Hepatic stellate cell (primary cell): ENCODE measurements around the gene STARD13.

Source experiments
- DNase-seq: peaks from one replicate; pipeline ENCODE4 v3.0.0; 2011; ENCODE audit warnings: low spot score

The STARD13 gene

DNA sequence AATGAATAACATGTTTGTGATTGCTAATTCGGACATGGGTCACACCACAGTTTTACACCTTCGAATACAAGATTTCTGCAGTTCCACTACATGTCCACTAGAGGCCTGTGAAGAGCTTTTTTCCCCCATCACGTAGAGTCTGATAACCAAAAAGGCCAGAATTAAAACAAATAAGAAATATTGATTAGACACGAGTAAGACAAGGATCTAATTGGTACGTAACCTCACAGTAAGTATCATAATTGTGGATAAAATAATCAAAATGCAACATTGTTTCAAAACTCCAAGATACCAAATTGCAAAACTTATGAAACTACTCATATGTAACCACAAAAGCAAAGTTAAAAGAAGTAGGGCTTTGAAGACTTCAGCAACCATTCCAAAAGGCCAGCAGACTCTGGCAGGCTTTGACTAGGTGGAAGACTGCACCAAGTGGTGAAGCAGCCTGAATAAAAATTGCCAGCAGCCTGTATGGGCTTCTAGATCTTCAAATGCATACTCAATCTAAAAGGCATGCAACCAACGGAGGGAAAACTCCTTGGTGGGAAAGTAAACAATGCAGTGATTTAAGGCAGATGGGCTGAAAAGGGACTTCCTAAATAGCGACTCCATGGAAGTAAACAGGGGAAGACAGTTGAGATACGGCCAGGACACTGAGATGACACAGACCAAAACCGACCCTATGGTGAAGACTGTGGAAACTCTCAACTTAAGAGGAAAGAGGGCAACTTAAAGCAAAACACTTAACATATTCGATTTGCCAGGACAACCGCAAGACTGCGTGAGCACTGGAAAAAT lies 56.7 kb downstream of the STARD13 start:
- DNase-seq = peak; percentile 29

DNA sequence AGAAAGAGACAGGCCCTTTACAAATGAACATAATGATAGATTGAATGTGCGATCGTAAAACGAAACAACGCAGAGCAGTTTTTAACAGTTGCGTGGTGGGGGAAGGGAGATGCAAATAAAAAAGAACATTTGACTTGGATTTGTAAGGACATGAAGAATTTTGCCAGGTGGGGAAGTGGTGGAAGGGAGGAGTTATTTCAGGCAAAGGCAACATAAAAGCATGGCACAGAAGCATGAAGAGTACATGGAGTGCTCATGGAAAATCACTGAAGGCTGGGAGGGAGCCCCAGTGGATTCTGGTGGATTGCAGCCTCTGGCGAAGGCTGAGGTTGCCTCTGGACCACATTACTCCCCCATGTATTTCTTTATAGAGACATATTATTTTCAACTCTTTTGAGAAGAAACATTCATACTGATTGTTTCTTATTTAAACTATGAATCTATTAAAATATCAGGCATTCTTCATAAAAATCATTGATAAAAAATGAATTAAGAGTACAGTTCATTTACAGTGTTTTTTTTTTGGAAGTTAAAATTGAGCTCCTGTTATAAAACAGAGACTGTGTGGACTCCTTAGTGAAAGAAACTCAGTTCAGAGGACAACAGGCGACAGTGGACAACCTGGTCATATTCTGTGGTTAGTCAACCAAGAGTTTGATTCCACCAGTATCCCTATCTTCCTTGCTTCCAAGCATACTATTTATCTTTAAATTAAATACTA lies 57.5 kb downstream of the STARD13 start:
- no peak for DNase-seq

DNA sequence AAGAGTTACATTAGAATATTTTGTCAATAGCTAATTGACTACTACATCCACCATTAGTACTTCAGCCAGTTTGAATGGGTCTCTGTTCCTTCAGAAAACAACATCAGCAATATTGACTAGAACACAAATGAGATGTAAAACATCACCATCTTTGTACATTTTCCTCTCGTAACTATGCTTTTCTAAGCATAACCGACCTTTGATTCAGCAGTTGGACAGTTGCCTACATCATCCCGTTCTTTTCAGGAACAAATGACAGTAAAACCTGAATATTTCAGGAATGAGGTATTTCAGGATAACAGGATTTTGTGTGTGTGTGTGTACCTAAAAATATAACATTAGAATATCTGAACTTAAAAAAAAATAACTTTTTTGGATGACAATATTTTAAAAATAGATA lies 60.9 kb downstream of the STARD13 start:
- no peak for DNase-seq

DNA sequence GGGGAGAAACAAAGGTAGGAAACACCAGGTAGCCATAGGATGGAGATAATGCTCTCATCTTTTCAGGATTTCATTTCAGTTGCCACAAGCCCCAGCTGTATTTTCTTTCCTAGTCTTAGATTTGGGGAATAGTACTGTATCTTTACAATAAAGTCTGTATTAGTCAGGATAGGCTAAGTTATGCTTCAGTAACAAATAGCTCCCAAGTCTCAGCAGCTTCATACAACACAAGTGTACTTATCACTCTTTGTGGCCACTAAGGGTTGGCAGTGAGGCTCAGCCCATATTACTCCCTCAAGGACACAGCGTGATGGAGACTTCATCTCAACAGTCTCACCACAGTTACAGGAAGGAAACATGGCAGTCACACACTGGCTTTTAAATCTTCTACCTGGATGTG lies 61.4 kb downstream of the STARD13 start:
- no peak for DNase-seq

DNA sequence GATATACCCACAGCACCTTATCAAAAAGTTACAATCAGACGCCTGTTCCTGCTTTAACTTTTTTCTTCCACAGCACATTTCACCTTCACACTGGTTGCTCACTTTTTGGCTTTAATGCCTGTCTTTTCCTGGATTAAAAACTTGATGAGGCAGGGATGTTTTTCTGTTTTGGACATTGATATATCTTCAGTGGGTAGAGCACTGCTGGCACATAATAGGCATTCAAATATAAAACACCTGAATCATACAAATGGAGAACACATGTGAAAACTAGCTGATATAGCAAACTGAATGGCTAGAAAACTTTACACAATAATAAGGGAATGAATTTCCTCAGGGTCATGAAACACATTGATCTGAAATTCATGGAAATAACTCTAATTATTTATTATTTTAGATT lies 65.6 kb downstream of the STARD13 start:
- DNase-seq = no peak

DNA sequence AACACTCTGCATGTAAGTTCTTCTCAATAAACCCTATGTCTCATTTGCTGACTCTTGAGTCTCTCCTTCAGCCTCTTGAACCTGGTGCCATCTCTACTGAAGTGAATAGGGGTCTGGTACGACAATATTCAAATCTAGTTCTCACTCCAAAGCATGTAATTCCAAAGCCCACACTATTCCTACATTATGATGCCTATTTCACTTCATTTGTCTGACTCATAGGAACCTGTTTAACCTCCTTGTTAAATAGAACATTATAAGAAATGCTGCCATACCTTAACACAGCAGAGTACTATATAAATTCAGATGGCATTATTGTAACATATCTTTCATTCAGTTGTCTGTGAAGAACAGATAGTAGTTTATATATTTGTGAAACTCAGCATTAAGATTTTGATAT lies 67.1 kb downstream of the STARD13 start:
- DNase-seq = no peak

DNA sequence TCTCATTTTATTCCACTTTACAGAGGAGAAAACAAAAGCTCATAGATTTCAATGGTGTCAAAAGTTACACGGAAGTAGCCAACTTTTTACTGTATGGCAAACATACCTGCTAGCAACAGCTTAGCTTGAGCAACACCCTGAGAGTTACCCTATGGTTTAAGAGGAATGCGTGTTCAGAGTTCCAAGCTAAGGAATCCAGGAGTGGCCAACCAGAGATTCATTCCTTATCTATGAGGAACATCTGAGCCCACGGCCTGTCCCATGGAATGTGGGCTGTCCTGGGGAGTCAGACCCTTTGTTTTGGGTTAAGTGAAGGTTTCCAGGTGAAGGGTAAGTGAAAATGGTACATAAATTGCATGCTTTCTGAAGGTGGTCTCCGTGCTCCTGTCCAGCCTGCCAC lies 67.5 kb downstream of the STARD13 start:
- DNase-seq = no peak

DNA sequence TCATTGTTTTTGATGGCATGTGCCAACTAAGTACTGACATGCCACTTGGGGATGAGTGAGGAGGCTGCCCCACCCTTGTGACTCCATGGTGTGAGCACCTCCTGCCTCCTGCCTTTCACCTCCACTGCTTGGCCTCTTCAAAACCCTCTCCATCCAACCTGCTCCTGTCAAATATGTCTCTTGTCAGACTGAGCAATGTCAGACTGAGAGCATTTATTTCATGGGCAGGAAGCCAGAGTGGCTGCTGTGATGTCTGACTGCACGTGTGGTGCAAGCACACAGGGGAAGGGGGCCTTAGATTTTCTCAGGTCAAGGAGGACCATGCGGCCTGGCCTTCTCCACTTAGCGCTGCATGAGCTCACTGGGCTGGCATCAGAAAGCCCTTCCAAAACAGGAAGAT lies 68.3 kb downstream of the STARD13 start:
- DNase-seq = no peak

DNA sequence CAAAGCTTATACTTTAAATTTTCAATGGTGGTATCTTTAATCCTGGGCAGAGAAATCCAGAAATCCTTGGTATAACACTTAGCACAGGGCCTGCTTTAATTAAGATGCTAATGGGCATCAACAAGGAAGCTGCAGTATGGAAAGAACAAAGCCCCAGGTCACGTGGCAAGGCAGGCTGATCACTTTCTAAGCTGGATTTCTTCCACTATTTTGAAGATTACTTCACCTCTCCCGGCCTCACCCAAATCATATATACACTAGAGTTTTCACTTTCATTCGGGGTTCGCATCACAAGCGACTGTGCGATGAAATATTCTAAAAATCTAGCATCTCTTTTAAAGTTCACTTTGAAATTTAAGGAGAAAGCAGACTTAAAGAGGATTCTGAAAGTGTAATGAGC lies 71.8 kb downstream of the STARD13 start:
- DNase-seq = no peak

DNA sequence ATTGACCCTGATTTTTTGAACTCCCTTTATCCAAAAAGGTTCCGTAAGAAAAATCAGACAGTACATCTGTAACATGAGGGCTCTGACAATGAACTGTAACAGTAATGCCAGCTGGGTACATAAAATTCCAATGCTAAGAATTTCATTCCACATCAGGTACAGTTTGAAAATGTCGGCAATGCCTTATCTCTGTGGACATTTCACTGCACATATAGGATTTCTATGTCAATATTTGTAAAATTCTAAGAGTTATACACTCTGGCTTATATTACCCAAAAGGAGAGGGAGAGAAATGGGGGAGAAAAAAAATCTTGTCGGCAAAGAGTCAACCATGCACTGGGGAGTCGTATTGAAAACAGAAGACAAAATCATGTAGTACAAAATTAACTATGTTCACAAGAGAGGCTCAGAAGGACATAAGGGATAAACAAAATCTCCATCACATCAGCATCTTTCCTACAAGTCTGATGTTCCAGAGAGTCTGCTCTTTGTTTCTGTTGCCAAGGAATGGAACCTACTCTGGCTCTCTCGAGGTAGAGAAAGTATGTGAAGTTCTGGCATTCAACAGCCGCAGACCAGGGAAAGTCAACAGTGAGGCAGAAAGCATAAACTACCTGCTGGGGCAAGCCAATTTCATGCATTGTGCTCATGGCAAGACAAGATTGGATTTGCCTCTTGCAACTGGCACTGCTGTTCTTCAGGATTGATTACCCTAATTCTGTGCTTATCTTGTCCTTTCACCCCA lies 72.4 kb downstream of the STARD13 start:
- DNase-seq = no peak

DNA sequence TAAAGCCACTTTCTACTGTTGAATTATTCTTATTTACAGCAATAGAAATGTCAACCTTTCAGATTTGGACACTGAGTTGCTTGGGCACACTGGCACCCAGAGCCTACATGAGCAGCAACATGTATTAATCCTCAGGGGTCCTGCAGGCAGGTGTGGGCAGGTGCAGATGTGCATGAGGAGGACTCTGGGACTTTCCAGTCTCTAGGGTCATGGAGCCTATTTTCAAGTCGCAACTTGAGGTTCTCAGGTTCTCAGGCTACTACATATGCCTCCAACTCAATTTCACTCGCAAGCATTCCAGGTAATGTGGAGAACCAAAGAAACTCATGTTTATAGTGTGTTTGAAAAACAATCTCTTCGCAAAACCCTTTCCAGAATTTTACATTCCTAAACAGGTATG lies 73.2 kb downstream of the STARD13 start:
- DNase-seq = no peak

DNA sequence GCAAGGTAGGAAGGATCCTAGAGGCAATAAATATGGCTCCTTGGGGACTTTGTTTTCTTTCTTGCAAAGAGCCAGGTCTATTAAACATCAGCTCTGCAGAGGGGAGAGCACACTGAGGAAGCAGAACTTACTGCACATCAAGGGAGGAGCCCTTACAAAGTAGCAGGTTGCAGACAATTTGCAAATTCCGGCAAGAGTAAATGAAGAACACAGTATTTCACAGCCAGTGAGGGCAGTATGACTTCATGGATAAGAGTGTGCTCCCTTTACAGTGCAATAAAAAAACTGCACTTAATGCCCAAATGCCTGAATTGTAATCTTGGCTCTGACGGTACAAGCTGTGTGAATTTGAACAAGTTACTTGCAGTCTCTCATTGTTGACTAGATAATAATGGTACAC lies 75.5 kb downstream of the STARD13 start:
- no peak for DNase-seq

DNA sequence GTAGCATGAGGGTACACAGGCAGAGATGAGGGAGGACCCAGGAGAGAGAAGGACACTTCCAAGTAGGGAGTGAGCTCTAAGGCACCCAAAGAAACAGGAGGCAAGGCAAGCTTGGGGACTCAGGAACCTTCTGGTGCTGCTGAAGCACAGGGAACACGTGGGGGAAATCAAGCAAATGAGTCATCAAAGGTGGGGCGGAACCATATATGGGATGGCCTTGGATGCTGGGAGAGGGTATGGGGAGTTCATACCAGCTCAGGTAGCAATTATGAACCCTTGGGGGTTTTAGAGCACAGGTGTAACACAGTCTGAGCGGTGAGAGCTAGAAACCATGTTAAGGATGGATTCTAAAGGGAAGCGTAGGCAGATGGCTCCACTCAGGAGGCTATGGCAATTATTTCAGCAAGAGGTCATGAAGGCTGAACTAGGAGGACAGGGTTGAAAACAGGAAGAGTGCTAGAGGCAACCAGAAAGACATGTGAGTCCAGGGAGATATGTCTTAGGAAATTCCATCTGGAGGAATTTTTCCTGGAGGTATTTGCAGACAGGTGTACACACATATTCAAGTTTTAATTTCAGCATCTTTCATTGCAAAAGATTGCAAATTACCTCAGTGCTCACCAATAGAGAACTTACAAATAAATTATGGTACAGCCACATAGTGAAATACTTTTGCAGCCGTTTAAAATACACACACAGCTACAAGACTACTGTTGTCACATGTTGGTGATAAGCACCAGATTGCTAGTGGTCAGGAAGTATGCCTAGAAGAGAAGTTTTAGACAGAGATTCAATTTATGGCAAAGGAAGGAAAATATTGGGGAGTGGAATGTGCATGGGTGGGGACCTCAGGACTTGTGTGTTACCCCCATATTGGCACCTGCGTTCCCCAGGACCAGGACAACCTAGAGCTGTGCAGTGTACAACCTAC lies 77.0 kb downstream of the STARD13 start:
- DNase-seq = no peak

DNA sequence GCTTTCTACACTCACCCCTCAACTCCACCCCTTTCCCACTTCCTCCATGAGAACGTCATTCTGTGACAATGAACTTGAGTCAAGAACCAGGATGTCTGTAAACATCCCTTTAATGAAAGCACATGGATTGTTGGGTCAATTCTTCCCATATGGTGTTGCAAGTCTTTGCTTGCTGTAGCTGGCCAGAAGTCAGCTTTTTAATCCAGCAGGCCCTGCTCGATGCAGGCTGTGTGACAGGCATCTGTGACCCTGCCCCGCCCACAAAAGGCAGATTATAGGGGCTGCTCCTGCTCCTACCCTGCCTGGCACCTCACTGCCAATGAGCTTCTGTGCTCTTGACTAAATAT lies 78.0 kb downstream of the STARD13 start:
- no peak for DNase-seq

DNA sequence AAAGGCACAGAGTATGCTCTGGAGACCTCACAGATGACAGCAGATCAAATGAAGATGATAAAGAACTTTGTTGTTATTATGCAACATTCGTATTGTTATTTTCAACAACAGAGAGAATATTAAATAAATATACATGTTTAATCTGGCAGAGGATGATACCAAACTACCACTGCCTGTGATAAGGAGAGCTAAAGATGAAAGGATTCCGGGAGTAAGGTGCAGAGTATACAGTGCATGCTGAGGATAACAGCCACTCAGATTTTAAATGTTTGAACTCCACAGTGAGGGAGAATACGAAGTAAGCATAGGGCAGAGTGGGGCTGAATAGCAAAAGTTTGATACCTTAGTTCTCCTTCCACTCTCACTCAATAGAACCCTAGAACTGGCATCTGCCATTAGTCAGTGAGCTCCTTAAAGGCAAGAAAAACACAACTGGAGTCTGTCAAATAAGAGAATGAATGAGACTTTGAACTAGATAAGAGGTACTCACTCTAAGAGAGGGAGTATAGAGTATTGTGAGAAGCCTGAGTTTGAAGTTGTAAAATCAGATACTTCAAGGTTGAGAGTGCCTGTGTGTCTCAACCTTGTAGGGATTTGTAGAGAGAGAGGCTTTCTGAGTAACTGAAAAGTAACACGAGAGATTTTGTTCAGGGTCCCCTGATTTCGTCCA lies 78.5 kb downstream of the STARD13 start:
- DNase-seq = no peak

DNA sequence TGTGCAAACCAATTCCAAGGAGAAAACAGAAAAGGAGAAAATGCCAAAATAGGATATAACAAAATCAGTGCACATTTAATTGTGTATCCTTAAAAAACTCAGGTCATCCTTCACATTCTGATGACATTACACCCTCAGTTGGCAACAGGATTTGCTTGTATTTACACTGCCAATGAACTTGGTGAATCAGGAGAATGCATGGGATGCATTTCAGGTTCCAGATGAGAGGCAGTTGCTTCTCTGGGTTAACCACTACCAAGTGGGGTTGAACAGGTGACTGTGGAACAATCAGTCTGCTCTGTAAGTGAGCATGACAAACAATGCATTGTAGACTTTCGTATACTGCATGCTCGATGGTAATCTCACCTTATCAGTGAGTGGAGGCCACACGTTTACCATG lies 79.1 kb downstream of the STARD13 start:
- DNase-seq = no peak

DNA sequence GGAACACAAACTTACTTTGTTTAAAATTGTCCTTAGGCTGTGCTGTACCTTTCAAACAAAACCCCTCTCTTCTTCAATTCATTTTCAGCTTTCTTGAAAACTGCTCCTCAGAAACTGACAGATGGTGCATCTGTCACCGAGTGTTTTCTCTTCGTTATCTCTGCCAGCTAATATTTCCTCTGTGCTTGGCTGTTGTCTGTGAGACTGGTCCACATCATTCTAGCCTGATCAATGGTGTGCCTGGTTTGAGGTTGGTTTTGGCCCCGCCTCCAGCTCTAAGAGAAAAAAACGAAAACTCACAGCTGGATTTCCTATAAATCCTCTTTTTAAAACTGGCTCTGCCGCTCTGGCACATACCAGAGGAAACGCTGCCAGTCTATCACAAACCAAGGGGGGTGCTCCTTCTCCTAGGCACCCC lies 79.7 kb downstream of the STARD13 start:
- no peak for DNase-seq

DNA sequence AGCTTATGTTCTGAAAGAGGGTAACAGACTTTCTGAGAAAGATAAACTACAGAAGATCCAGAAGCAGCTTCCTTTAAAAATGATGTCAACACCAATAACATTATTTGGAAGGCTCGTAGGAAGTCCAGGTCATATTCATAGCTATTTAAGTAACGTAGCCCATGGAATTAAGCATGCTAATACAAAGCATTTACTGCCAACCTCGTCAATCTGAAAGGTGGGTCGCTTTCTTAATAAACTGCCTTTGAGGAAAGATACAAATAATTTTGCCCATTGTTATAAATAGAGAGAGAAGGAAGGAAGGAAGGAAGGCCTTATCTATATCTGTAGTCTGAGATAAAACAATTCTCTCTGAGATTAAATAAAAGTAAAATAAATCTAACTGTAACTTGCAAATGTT lies 80.3 kb downstream of the STARD13 start:
- no peak for DNase-seq

DNA sequence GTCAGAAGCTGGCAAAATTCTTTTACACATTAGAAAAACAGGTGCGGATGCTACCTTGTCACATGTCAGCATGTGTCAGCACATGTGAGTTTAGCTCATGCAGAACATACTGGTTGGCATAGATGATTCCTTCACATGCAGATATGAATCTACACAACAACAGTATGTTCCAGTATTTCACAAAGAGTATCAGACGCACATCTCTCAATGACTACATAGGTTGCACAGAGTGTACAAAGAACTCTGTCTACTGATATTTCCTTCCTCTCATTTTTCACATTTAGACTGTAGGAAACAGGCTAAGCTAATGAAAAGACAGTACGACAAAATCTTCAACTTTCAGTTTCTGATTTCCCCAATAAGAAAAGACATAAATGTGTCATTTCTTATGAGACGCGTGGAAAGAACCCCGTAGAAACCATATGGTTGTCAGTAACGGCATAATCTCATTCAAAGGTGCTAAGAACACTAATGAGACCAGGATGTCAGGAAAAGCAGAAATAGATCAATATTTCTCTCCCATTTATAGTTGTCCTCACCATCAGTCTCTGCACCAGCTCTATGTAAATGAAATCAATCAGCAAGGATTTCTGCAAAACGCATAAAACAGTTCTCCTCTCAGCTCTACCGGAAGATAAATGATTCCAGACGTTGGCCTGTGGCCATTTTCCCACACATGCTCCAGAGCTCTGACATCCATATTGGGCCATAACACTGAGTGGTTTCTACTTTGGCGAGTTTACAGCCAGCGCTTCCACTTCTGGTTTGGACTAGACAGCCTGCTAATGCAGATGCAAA lies 81.2 kb downstream of the STARD13 start:
- DNase-seq = no peak

DNA sequence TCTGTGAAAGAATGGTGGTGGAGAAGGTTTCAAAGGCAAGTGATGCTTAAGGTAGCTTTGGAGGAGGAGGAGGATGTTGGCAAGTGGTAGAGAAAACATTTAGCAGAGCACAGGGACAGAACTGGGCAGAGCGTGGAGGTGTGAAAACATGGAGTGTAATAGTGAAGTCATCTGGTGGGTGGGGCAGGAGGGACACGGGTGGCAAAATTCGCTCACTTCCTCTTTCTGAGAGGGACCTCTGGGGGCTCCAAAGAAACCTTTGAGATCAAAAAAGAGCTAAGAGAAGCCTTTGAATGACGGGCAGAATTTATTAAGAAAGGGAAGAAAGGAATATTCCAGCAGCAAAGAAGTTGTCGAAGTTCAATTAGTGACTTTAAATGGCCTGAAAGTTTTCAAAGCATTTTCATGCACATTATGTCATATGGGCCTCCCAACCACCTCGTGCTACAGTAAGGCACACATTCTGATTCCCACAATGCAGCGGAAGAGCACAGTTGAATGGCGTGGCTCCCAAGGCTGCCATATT lies 82.8 kb downstream of the STARD13 start:
- DNase-seq = no peak
